GM18951 (cell line): Measurements from ENCODE around the gene INSIG1.

Experiments used
- POLR2A ChIP-seq: IDR thresholded peaks from 4 replicates; pipeline ENCODE4 v1.6.1; 2011; ENCODE audit warnings: mild to moderate bottlenecking; ENCODE audit not compliant: insufficient read length, insufficient read depth; ENCODE audit errors: extremely low read depth
- in situ Hi-C: fragments of 300-500 bp; cut with MboI; formaldehyde crosslinking; loops from one replicate; pipeline ENCODE4 v1.12.0; 2022; ENCODE audit warnings: low sequenced_read_pairs, mixed read lengths, inconsistent platforms; ENCODE audit not compliant: unreplicated experiment

INSIG1 gene

DNA sequence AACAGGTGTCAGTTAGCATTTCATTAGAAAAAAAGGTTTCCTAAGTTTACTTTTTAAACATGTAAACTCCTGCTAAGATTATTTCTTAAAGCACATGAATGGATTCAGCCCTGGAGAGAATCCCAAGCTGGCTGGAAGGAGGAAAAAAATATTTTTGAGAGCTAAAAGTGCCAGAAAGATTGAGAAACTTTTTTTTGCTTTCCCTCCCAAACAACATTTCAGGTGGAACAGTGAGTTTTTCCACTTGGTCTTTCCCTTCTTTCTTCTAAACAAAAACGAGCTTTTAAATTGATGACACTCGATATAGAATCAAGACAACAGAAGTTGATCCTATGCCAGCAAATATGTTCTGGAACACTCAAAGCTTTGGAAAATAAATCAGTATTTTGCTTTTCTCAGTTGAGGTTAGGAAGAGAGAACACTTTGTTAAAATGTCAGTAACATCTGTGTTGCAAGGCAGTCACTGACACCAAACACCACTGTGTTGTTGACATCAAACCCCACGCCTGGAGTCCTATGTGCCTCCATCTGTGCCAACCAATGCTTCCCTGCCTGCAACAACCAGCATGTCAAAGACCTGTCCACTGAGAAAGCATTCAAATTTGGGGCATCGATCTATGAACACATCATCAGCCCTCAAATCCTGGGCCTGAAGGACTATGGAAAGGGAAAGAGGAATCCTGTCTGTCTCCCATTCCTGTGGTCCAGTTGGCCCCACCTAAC is 22.9 kb upstream of the INSIG1 start:
- no peak for TF ChIP-seq POLR2A
- in situ Hi-C loops = no loop called here

DNA sequence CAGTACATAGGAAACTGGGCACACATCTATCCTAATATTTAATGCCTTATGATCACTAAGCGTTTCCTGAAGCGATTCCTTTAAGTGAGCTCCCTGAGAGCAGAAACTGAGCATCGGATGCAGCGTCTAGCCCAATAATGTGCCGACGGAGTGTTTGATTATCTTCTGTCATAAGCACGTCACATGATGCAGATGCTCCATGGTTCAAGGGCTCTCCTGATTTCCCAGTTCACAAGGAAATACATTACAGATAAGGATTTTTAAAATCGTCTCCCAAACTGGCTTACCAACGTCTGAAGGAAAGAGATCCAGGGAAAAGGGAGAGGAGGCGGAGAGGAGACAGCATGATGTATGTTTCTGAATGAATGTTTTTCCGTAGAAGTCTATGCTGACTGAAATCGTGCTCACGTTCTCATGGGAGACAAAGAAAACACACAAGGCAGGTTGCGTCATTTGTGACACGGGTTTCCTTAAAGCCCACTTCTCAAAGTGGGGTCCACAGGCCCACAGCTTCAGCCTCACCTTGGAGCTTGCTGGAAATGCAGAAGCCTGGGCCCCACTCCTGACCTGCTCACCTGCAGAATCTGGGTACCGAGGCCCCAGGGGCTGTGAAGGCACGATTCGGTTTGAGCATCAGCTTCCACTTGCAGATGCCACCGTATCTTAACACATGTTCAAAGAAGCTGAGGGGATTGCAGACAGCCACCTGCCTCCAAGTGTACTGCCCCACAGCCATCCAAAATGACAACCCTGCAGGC is 21.5 kb upstream of the INSIG1 start:
- no peak for TF ChIP-seq POLR2A
- in situ Hi-C loops = no loop called here

DNA sequence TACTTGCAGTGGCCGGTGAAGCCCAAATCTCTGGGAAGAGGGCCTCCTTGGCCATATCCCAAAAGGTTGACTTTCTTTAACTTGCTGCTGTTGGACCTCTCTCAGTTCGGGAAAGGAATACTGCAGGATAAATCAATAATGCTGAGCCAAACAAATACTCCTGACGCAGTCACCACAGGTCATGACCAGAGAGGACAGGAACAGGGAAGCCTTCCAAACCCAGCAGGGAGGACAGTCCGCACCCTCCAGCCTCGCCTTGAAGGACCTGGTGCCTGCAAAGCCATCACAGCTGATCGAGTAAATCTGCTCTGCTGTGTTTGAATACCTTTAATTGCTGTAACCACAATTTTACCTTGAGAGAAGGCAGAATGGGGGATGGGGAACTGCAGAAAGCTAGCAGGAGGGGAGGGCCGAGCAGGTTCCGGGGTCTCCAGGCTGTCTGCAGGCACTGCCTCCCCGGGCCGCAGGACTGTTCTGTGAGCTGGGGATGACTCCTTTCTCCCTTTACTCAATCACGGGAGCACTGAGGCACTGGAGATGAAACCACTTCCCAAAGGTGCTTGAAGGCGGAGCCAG is 20.8 kb upstream of the INSIG1 start:
- in situ Hi-C loops = no loop called here
- TF ChIP-seq POLR2A = no peak

DNA sequence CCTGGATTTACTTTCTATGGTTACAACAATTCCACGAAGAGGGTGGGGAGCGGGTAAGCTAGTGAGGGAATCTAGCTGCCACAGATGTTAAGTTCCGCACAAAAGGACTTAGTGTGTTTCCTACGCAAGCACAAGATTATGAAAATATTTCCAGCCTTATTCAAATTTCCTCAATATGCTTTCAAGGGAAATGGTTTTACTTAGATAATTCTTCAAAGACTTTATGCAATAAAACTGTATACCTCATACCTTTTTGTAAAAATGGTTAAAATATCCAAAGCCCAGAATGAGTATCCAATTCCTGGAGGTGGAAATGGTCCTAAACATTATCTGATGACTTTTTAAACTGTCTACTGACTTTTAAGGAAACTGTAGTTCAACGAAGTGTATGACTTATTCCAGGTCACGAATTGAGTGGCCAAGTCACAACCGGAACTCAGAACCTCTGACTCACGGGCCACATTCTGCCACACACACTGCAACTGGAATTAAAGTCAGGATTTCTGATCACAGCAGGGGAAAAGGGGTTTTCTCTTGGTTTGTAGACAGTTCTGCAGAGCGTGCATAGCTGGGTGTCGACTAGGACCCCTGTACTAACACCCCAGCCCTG is 20.2 kb upstream of the INSIG1 start:
- TF ChIP-seq POLR2A = no peak
- in situ Hi-C loops = no loop called here

DNA sequence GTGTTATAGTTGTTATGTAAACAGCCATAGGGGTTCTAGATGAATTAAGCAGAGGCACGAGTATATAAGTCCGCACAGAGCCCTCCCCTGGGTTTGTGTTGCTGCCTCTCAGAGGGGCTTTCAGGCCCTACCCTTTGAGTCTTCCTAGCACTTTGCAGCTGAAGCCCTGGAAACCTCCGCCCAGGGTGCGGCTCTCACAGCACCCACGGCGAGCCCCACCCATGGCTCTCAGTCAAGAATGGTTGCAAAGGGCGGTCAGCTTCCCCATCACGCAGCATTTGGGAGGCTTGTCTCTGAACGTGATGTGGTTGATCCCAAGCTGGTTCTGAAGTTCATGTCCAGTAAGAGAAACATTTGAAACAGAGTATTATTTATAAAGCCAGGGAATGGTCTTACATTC is 18.8 kb upstream of the INSIG1 start:
- TF ChIP-seq POLR2A = no peak
- in situ Hi-C loops = no loop called here

DNA sequence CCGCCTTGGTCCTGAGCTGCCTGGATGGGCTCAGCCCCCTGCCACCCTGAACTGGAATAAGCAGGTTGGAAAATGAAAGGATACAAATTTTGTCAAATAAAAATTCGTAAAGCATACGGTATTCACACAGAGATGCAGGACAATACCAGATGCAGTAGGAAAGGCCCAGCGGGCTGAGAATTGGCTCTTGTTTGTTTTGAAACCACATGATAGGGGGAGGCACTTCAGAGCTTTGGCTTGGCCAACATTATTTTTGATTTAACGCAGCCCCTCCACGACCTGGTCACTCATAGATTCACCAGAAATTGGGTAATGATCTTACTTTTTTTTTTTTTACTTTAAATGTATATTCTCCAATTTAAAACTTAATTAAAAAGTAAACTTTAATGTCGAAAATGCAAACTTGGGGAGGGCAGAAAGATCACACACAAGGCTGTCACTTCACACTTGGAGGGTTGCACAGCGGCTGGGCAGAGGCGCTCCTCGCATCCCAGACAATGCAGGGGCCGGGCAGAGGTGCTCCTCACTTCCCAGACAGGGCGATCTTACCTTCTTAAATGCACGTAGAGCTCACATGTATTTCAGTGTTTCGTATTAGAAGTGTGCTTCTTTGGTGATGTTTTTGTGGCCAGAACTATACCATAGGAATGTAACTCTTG is 17.8 kb upstream of the INSIG1 start:
- in situ Hi-C loops = no loop called here

DNA sequence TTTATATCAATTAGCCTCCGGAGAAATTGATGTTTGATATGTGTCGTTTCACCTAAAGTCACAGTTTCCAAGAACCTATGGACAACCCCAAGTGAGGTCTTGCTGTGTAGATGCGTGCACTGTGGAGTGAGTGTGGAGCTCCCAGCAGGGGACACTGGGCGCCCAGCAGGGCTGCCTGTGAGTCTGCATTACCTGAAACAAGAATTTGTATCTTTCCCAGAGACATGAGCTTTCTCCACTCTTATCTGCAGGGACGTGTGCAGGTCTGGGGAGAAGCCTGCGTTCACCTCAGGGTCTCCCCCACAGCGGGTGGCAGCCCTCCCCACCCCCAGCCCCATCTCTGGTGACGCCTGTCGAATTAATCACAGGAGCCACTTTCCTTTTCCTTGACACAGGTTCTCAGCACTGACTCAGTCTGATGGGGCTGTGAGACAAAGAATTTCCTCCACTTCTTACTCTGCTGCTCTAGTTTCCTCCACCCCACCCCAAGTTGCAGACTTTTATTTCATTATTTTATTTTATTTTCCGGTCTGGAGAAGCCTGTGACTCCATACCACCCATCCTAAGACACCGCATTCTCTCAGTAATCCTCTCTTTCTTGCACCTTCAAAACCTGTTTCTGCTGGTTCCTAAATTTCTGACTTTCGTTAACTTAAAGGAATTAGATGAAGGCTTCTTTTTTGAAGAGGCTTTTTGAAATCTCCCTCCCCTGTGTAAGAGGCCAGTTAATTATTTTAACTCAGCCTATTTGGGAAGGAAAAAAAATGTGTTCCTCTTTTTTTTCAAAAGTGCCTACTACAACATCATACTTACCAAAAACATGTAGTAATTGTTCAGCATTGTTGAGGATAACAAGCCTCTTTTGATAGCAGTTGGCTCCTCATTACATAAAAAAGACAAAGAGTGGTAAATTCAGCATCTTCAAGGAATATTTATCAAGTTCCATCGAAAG is 17.0 kb upstream of the INSIG1 start:
- in situ Hi-C loops = no loop called here
- no peak for TF ChIP-seq POLR2A

More for the DNA sequence above, 17.8 kb upstream of the INSIG1 start:
- TF ChIP-seq POLR2A = no peak

DNA sequence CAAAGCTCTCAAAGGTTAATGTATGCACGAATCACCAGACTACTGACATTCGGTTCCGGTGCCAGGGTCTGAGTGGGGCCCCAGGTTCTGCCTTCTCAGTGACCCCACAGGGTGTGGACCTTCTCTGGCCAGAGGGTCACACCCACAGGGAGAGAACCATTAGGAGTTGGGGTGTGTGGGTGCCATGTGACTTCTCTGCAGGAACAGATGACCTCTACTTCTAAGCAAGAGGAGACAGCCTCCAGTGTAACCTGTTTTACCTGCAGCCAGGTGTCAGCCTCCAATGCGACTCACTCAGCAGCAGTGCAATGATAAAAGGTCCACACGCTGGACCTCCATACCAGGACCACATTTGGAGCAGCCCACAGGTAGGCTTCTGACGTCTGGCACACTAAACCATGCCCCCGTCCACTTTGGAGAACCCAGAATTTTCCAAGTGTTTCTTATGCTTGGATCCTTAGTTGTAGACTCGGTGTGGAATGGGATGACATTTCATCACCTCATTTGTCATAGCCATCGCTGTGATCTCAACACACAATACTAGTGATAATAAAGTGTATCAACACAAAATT is 16.2 kb upstream of the INSIG1 start:
- TF ChIP-seq POLR2A = no peak
- in situ Hi-C loops = no loop called here

DNA sequence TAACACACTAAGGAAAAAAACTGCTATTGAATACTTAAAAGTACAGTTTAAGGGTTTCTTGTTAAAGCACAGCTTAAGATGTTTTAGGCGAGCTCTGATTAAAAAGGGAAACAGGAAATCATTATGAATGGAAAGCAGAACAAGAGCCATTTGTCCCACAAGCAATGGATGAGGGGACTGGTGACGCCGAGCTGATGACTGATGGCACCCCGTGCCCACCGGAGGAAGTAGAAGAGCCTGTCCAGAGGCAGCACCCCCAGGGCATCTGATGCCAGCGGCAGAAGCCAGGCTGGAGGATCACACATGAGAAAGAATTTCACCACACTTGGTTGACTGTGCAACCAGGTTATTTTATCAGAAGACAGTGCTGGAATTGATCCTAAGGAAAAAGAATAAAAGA is 15.0 kb upstream of the INSIG1 start:
- in situ Hi-C loops = no loop called here
- TF ChIP-seq POLR2A = no peak

DNA sequence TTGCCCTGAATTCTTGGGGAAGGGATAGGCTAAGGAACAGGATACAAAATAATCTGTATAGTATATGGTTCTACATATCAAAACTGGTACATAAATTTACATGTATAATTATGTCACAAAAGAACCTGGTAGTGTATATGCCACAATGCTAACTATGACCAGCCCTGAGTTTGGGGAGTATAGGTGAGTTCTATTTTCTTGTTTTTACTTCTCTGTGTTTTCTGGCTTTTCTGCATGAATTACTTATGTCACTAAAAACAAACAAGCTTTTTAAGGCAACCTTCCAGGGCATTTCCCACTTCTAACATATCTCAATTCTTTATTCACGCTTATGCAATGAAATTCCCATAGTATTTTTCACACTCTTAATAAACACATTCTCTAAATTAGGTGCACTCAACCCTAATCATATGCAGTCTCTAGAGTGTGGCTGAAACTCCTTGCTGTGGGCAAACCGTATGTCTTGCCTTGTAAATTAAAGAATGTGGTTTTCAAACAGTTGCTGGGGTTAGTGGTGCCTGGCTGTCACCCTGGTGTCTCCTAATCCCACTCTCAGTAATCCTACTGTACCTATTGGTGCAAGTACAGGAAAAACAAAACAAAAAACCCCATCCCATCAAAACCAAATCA is 14.0 kb upstream of the INSIG1 start:
- in situ Hi-C loops = no loop called here
- no peak for TF ChIP-seq POLR2A

DNA sequence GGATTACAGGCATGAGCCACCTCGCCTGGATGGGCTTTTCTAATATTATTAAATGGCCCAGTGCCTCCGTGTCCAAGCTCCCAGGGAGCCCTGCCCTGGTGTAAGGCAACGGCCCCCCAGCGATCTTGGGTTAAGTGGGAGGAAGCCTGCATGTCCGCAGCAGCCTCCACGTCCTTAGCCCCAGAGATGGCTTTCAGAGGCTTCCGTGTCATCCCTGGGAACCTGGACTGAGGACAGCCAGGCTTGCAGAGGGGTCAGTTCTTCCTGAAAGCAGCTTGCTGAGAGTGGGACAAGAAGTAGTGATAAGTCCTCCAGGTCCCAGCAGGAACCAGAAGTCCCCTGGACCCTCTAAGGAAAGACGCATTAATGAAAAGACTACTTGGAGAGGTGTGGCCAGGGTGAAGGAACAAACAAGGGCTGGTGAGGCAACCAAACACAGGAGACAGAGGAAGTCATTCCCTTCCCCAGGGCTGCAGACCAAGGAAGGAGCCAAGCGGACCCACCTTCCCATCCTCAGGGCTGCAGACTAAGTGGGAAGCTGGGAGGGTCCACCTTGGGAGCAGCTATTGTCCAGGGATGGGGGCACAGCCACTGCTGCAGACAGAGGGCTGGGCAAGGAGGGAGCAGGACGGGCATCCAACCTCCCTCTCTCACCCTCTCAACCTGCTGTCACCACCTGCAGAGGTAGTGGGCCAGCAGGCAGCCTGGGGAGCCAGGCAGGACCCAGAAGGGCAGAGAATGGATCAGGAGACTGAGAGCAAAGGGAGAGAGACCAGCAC is 13.0 kb upstream of the INSIG1 start:
- in situ Hi-C loops = no loop called here
- TF ChIP-seq POLR2A = no peak

DNA sequence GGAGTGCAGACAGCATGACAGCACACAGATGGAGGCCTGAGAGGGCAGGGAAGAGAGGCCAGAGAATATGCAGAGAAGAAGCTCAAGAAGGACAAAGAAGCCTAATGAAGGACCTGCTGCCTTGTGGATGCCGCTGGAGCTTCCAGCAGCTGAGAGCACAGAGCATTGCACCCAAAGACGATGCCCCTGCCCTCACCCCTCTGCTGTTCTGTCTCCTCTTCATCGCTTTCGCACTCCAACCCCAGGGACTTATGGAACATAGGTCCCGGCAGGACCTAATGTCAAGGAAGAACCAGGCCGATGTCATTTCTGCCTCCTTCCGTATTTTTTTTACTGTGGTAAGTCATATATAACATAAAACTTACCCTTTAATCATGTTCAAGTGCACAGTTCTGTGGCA is 12.3 kb upstream of the INSIG1 start:
- TF ChIP-seq POLR2A = no peak
- in situ Hi-C loops = no loop called here
